Thyroid gland (tissue), 4 donors: ENCODE results near the gene NUDT14. TPM values are rescaled to one million over a fixed set of nuclear protein-coding genes. Genes with fewer than 3 reads are reported as not detected.

Experiments used
- DNase-seq, 2 donors: peaks; one replicate each; pipeline ENCODE4 v3.0.0-alpha.2; 2019
- H3K27ac ChIP-seq, 3 donors: fragments of 200-600 bp; sonication (generic); 1 replicate in 2 of 3; 2 replicates in 1 of 3; pipeline ENCODE4 v1.5.1; 2016 to 2019; ENCODE audit warnings: mild to moderate bottlenecking in 1 of 3, moderate library complexity in 1 of 3
- H3K27me3 ChIP-seq: fragments of 200-600 bp; sonication (generic); one replicate; pipeline ENCODE4 v1.5.1; 2019
- H3K36me3 ChIP-seq, 2 donors: fragments of 200-600 bp; sonication (generic); one replicate each; pipeline ENCODE4 v1.5.1; 2016 to 2019
- H3K4me1 ChIP-seq, 2 donors: fragments of 200-600 bp; sonication (generic); one replicate each; pipeline ENCODE4 v1.5.1; 2017 to 2019
- H3K4me3 ChIP-seq, 3 donors: fragments of 200-600 bp; sonication (generic); replicated peaks in 1 of 3; 1 replicate in 2 of 3; 2 replicates in 1 of 3; pipeline ENCODE4 v1.5.1; 2016; ENCODE audit warnings: mild to moderate bottlenecking in 1 of 3
- H3K9me3 ChIP-seq: fragments of 200-600 bp; sonication (generic); one replicate; pipeline ENCODE4 v1.5.1; 2017
- POLR2A ChIP-seq, 2 donors: fragments of 450-650 bp; IDR thresholded peaks; one replicate each; pipeline ENCODE4 v1.6.1; 2017; ENCODE audit warnings: antibody characterized with exemption in 2 of 2, mild to moderate bottlenecking in 2 of 2, moderate library complexity in 1 of 2
- WGBS, 2 donors: methylation state at CpG; one replicate each; pipeline ENCODE4 v1.1.5; 2017; 5-methylcytosine and 5-hydroxymethylcytosine counted together
- intact Hi-C: fragments of 100-400 bp; cut with DNase I; formaldehyde crosslinking; loops from one replicate; pipeline ENCODE4 v1.15.1; 2023
- total RNA-seq, 4 donors: library from RNA; depleted of rRNA; stranded (reverse); fragments of >200 nt; gene quantifications; one replicate each; pipeline ENCODE4 v1.2.3, GENCODE V29; 2016
- TF ChIP-seq, protein P1 (sequence below), 6 experiments: fragments of 200-600 bp in 3 of 6; fragments of 450-650 bp in 3 of 6; sonication (generic) in 3 of 6; IDR thresholded peaks; one replicate each; pipeline ENCODE4 v1.5.1; 2016 to 2019; ENCODE audit warnings: antibody characterized with exemption in 6 of 6, mild to moderate bottlenecking in 2 of 6, inconsistent platforms in 1 of 6, moderate library complexity in 1 of 6

The NUDT14 gene
- total RNA-seq, 4 donors from 2014 or later: 15.2 to 29.1 (median 20.1) TPM

DNA sequence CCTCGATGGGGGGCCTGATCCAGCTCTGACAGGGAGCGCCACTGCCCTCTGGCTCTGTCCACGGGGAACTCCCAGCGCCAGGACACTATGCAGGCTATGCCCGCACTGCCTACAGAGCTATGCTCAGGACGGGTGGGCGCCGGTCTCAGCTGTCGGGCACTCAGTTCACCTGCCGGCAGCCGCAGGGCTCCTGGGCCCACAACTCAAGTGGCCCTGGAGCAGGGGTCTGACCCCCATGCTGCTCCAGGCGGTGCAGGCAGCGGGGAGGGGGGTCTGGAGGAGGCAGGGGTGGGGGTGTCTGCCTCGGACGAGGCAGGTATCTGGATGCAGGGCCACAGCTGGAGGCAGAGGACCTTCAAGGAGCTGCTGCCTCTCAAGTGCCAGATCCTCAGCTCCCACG lies 28.5 kb upstream of the NUDT14 start:
- peaks cover 14 to 16% of the 10 kb centered on the region in 2 donors for H3K36me3 ChIP-seq
- TF ChIP-seq, protein P1, sequence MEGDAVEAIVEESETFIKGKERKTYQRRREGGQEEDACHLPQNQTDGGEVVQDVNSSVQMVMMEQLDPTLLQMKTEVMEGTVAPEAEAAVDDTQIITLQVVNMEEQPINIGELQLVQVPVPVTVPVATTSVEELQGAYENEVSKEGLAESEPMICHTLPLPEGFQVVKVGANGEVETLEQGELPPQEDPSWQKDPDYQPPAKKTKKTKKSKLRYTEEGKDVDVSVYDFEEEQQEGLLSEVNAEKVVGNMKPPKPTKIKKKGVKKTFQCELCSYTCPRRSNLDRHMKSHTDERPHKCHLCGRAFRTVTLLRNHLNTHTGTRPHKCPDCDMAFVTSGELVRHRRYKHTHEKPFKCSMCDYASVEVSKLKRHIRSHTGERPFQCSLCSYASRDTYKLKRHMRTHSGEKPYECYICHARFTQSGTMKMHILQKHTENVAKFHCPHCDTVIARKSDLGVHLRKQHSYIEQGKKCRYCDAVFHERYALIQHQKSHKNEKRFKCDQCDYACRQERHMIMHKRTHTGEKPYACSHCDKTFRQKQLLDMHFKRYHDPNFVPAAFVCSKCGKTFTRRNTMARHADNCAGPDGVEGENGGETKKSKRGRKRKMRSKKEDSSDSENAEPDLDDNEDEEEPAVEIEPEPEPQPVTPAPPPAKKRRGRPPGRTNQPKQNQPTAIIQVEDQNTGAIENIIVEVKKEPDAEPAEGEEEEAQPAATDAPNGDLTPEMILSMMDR (IDR thresholded peaks at IDR 0.05): no peak
- no peak for TF ChIP-seq POLR2A (IDR thresholded peaks at IDR 0.05)
- DNase-seq: no peak
- 88 to 93% methylated on average over 3 to 14 of the region's 16 CpGs for WGBS, 2 donors
- no peak overlapping the region for H3K4me3 ChIP-seq
- H3K9me3 ChIP-seq: no peaks in the 10 kb centered on the region
- H3K27me3 ChIP-seq: no peaks in the 10 kb centered on the region
- no peak overlapping the region for H3K27ac ChIP-seq
- peaks cover 10 to 23% of the 10 kb centered on the region in 2 donors for H3K4me1 ChIP-seq
- intact Hi-C loops: no loop called here

- H3K27ac ChIP-seq: no peak overlapping the region
- no peaks in the 10 kb centered on the region for H3K9me3 ChIP-seq
- no peaks in the 10 kb centered on the region for H3K27me3 ChIP-seq
- intact Hi-C loops: no loop called here
- no peak overlapping the region for H3K4me3 ChIP-seq
- no peak for TF ChIP-seq POLR2A (IDR thresholded peaks at IDR 0.05)
- DNase-seq: no peak
- peaks cover 14 to 16% of the 10 kb centered on the region in 2 donors for H3K36me3 ChIP-seq
- WGBS, 2 donors: 90 to 100% methylated on average over 6 of the region's 8 CpGs
- peaks cover 14 to 28% of the 10 kb centered on the region in 2 donors for H3K4me1 ChIP-seq
Measured at GRCh38 chr14:105209091-105209490, 28.0 kb upstream of the NUDT14 start.

DNA sequence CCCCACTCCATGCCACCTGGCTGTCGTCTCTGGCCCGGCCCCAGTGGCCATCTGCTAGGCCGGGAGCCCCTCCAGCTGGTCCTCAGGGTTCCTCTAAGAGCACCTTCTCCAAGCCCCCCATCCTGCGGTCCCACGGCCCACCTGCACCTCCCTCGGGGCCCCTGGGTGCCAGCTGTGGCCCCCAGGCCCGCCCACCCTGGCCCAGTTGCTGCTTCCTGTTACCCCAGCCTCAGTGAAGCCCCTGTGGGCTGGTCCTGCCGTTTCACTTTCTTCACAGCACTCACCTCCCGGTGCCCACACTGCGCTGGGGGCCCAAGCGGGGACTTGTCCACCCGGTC lies 27.6 kb upstream of the NUDT14 start:
- WGBS, 2 donors: 88 to 91% methylated on average over 9 to 12 of the region's 12 CpGs
- intact Hi-C loops: no loop called here
- Histone ChIP-seq H3K4me3 (no peak overlapping the region), H3K36me3 (peaks cover 14 to 16% of the 10 kb centered on the region in 2 donors), H3K27me3 (no peaks in the 10 kb centered on the region), H3K27ac (no peak overlapping the region), H3K4me1 (peaks cover 17 to 32% of the 10 kb centered on the region in 2 donors), H3K9me3 (no peaks in the 10 kb centered on the region)
- no peak for TF ChIP-seq POLR2A (IDR thresholded peaks at IDR 0.05)
- TF ChIP-seq, protein P1 (IDR thresholded peaks at IDR 0.05): no peak
- no peak for DNase-seq

DNA sequence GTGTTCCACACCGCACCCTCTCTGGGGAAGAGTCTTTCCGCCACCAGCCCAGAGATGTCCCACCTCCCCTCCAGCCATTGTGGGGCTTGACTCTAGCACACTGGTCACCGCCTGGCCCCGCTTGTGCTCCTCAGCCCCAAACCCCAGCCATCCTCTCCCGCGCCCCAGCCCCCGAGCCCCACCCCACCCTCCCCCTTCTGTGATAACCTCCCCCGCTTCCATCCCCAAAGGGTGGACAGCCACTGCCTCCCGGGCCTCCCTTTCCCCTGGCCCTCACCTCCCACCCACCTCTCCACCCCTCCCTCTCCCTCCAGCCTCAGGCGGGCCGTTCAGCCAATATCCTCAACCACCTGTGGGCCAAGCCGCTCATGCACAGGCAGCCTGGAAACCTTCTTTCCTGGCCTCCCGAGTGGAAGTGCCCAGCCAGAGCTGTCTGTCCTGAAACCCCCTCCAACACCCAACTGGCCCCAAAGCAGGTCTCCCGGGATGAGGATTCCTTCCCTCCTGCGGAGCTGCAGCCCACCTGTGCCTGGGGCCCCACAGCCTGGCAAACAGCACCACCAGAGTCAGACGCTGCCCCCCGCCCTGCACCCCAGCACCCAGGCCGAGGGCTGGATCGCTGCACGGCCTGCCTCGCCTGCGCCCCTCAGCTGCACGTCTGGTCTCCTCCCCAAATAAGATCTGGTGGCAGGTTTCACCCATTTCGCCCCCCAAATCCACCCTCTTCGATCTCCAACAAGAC lies 27.1 kb upstream of the NUDT14 start:
- intact Hi-C loops: no loop called here
- no peak overlapping the region for H3K27ac ChIP-seq

DNA sequence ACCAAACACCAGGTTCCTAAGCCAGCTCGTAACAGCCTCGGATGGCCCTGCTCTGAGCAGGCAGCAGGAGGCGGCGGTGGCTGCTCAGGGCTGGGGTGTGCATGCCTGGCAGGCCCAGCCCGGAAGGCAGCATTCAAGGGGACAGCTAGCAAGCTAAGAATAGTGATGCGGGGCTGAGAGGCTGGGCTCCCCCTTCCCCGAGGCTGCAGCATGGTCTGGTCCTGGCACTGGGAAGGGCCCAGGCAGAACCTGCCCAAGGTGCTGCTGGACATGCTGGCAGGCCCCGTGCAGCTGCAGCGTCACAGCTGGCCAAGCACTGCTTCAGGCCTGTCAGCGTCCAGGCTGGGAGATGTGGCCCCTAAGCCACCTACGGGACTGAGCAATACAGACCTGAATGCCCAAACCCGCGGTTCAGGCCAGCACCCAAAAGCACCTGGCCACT lies 26.4 kb upstream of the NUDT14 start:
- intact Hi-C loops: no loop called here
- peaks cover 22 to 40% of the 10 kb centered on the region in 2 donors for H3K4me1 ChIP-seq
- TF ChIP-seq POLR2A (IDR thresholded peaks at IDR 0.05): no peak
- no peaks in the 10 kb centered on the region for H3K9me3 ChIP-seq
- no peaks in the 10 kb centered on the region for H3K27me3 ChIP-seq
- 81% methylated on average over 7 of the region's 13 CpGs; no CpG with 5 or more reads in 1 of the 2 donors for WGBS, 2 donors
- peaks cover 14 to 16% of the 10 kb centered on the region in 2 donors for H3K36me3 ChIP-seq
- no peak overlapping the region for H3K27ac ChIP-seq
- H3K4me3 ChIP-seq: no peak overlapping the region
- DNase-seq: no peak

More for the DNA sequence above, 27.1 kb upstream of the NUDT14 start:
- DNase-seq: no peak
- Histone ChIP-seq H3K4me1 (peaks cover 21 to 38% of the 10 kb centered on the region in 2 donors), H3K4me3 (no peak overlapping the region), H3K9me3 (no peaks in the 10 kb centered on the region), H3K27me3 (no peaks in the 10 kb centered on the region), H3K36me3 (peaks cover 14 to 16% of the 10 kb centered on the region in 2 donors)
- WGBS, 2 donors: 93 to 95% methylated on average over 20 to 25 of the region's 25 CpGs
- TF ChIP-seq POLR2A (IDR thresholded peaks at IDR 0.05): no peak
- TF ChIP-seq, protein P1 (IDR thresholded peaks at IDR 0.05): no peak

DNA sequence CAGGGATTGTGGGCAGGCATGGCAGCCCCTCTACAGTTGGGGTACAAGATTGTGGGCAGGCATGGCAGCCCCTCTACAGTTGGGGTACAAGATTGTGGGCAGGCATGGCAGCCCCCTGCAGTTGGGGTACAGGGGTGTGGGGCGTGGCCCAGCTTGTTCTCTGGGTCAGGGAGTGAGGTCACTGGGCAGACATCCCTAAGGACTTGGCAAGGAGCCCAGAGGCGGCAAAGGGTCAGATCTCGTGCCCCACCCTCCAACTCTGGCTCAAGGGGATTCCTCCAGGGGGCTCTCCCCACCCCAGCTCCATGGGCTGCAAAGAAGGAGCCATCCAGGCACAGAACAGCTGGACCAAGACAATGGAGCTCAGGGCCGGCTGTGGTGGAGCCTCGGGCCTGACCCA lies 25.8 kb upstream of the NUDT14 start:
- no peak for DNase-seq
- Histone ChIP-seq H3K27ac (no peak overlapping the region), H3K36me3 (peaks cover 14 to 16% of the 10 kb centered on the region in 2 donors), H3K4me3 (no peak overlapping the region), H3K4me1 (peaks cover 22 to 41% of the 10 kb centered on the region in 2 donors), H3K27me3 (no peaks in the 10 kb centered on the region), H3K9me3 (no peaks in the 10 kb centered on the region)
- no peak for TF ChIP-seq POLR2A (IDR thresholded peaks at IDR 0.05)
- TF ChIP-seq, protein P1 (IDR thresholded peaks at IDR 0.05): no peak
- 45 to 50% methylated on average over 2 of the region's 5 CpGs for WGBS, 2 donors
- intact Hi-C loops: no loop called here
